Non-pigmented ciliary epithelial cell (primary cell): Measurements from ENCODE around the gene PRLR.

Experiments
- DNase-seq: peaks from one replicate; pipeline ENCODE4 v3.0.0-alpha.2; 2010; ENCODE audit warnings: low read depth

PRLR gene

DNA sequence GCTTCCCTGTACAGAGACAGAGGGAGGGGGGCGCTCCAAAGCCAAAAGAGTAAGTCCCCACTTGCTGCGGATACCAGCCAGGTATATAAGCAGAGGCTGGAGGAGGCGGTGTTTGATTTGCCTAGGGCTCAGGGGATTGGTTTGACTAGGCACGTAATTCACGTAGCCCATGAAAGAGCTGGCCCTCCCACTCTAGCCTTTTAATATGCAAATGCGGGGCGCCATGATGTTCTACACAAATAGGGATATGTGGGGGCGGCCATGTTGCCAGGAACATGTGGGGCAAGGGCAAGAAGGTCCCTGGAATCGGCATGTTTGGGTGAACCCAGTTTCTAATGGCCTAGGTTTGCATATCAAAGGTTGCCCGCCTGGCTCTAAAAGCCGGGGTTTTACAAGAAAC, 3.3 kb upstream of the PRLR start:
- DNase-seq: no peak

DNA sequence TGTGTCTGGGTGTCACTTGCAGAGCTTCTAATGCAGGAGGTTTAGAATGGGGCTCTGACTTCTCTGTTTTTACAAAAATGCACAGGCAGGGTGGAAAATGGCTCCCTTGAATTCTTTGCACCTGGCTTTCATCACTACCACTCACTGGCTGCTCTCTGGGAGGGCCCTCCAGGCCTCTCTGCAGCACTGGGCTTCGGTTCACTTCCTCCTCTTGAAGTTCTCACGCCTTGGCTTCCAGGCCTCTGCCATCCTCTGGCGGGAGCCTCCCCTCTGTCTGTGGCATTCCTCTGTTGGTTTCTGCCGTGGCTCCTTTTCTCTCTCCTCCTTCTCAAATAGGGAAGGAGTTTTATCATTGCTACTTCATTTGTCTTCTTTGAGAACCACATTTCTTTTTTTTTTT, 2.8 kb upstream of the PRLR start:
- no peak for DNase-seq

DNA sequence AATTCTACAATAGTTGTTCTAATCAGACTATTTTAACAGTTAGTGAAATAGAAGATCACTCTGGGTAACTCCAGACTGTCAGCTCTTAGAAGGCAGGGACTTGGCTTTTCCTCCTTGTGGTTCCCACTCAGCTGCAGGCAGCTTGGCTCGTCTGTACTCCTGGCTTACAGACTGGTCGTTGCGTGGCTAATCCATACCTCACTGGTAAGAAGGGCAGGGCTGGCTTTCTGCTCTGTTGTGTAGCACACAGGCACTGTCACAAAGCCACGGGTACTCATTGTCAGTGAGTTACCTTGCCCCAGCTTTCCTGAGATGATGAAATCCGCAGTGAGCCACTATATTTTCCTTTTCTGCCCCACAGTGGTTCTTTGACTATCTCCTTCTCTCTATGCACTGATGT, 1.8 kb upstream of the PRLR start:
- DNase-seq: no peak

DNA sequence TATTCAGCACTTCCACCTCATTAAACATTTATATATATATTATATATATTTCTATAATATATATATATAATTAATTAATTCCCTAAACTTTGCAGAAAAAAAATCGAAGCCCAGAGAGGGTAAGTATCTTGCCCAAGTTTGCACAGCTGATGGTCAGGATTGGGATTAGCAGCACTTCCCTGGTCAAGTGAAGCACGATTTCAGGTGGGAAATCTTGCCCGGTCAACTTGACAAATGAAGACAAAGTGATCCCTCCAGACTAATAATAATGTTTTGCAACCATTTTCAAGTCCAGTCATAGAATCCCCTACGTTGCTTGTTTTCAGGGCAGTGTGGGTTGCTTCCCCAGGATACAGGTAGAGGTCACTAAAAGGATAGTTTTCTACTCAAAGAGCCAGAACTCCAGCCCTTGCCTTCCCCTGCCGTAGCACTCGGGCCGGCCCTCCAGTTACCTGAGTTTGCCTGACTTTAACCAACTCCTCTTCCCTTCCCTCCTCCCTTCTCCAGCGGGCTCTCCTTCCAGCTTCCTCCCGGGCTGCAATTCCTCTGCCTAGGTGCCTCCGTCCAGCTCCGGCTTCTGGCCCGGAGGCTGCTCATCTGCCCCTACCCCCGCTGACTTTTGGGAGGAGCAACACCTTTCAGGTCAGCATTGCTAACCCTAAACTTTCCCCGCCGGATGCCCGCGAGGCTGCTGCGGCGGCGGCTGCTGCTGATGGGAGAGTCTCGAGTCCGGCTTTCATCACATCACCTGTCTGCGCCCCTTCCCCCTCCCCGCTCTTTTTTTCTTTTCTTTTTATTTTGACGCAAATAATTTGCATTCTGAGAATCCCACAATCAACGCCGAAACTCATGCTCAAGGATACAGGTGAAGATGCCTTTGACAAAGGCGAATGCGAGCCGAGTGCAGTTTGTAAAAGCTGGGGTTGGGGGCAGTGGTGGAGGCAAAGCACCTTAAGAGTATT, 930 bp downstream of the PRLR start:
- no peak for DNase-seq

DNA sequence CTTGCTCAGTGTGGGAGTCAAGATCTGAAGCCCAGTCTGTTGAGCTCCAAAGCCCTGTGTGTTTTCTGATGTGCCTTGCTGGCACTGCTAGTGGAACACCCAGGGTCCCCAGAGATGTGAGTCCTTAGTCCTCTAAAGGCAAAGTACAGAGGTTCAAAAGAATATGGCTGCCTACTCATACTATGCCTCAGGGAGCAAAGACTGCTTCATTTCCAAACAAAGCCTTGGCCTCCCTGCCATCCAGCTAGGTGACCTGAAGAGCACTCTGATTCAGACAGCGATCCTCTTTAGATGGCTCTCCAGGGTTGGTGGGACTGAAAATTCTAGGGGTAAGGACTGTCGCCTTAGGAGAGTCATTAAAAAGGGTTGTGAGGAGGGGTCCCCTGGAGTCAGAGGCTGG, 2.0 kb downstream of the PRLR start:
- DNase-seq: no peak

DNA sequence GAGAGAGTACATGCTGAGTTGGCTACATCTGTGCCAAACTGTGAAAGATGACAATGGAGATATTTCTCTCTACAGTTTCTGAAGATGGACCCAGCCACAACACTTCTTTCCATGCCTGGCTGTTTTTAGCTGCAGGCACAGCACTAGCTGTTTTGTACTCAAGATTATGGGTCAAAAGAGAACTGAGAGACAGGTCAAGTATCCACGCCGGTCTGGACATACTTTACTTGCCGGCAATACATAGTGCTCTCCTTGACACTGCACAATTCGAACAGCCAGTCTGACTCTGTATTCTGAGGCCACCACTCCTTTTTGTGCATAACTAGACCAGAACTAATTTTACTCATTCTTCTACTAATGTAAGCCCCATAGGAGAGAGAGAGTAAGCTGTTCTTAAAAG, 2.6 kb downstream of the PRLR start:
- DNase-seq: no peak

DNA sequence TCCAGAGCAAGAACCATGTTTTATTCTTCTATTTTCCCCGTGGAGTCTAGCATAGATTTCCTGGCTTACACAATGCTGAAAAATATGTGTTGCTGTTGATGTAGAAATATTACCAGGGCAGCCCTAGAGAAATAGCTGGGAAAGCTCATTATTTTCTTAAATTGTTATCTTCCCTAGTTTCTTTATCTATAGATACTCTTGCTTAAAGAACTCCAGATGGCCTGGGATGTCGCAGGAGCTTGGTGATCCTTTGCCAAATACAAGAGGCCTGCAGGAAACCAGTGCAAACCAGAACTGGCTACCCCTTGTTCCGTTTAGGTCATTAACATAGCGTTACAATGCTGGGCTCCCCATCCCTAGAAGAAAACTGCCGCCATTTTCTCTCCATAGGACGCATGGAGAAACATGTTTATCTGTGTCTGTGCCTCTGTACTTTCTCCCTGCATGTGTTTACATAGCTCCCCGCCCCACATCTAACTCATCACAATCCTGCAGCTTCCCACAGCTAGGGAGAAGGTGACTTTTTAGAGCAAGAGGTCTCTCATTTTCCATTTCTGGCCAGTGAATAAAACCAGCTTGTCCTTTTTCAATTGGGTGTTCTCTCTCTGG, 6.4 kb downstream of the PRLR start:
- no peak for DNase-seq

DNA sequence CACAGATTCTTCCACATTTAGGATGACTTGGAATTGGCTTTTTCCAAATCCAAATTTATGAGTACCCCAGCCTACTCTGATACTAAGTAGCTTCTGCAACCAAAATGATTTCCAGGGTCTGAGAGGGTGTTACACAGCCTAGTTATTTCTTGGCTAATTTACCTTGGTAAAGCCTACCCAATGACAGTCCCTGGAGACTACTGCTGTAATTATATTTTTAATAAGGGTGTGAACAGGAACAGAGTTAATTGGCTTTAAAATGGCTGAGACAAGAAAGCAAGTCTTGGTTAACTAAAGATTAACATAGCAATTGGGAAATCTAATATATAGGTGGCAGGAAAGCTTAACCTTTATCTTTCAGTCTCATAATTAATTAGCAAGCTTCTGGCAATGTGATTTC, 9.3 kb downstream of the PRLR start:
- DNase-seq: no peak

DNA sequence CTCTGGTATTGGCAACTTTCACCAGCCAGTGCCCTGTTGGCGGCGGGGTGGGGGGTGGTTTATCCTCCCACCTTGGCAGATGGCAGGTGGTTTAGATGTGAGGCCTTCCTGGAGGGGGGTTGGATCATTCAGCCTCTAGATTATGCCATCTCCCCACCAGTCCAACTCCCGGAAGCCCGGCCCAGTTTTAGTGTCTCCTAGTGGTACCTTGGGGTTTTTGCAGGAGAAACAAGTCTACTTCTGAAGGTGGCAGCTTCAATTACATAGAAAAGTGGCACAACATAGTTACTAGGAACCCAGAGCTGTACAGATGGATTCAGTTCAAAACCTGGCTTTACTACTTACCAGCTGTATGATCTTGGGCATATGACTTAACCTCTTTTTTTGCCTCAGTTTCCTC, 11.3 kb downstream of the PRLR start:
- no peak for DNase-seq

DNA sequence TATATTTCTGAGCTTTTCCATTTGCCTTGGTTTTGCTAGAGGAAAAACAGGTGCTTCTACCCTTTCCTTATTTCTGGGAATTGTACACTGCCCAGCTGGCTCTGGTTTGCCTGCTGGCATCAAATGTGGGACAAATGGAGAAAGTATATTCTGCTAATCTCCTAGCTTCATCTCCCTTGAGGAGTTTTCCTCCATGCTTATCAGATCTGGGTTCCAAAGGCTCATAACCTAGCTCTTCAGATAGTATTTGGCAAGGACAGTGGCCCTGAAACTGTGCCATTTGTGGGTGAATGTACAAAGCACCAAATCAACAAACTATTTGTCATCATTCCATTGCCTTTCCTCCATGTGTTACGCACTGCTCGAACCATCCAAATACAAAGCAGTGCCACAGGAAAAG, 16.2 kb downstream of the PRLR start:
- DNase-seq: no peak

DNA sequence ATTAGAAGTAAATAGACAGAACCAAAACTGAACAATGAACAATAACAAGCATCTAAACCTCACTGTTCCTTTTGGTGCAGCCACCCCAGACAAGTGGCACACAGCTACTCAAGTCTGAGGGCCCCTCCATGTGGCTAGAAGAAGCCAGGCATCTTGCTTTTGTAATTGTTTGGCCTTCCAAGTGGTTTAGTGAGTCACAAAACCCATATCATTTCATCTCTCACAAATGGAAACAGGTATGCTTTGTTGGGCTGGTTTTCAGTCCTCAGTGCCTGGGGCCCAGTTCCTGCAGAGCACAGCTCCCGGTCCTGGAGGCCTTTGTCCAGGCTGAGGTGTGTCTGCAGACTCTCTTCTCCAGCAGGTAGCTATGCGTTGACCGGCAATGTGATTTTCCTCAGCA, 16.7 kb downstream of the PRLR start:
- DNase-seq: no peak

DNA sequence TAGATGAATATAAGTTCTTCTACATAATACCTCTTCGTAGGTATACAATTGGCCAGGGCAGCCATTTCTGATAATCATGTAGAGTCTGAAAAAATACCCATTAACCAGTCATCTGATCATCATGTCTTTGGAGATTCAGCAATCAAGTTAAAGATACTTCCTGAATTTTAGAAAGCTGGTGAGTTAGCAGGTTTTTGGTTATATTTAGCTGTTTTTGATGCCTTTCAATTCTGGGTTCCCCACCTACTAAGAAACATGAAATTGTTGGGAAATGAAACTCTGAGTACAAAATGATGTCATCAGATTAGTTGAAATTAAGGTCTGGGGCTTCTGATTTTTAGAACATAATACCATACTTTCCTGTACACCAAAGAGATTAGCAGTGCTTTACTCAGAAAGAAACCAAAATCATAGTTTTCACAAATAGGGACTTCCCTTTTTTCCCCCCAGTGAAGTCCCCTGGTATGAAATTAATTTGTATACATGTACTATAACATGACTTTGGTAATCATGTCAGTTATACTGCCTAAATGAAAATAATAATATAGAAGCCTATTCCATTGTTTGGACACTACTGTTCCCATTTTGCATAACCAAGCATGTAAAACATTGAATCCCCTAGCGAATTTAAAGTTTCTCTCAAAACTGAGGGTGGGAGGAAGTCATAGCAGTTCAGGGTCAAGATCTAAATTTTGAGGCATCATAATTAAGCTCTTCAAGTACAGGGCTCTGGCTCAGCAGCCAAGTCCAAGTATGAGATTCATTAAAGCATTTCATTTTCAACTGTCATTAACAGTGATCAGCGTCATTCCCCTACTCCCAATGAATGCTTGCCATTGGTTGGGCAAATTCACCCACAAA, 17.9 kb downstream of the PRLR start:
- DNase-seq: no peak

DNA sequence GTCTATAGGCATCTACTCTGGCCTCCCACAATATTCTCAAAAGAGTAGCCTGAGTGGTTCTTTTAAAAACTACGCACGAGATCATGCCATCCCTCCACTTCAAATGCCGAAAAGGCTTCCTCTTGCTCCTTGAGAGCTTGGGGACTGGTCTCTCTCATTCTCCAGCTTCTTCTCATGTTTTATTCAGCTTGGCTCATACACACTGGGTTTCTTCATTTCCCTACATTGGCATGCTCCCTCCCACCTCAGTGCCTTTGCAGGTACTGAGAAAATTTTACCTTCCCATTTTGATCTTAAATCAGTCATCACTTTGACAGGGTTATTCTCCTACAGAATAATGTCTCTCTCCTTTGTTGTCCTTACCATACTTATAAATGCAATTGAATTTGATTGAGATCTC, 20.4 kb downstream of the PRLR start:
- DNase-seq: no peak

DNA sequence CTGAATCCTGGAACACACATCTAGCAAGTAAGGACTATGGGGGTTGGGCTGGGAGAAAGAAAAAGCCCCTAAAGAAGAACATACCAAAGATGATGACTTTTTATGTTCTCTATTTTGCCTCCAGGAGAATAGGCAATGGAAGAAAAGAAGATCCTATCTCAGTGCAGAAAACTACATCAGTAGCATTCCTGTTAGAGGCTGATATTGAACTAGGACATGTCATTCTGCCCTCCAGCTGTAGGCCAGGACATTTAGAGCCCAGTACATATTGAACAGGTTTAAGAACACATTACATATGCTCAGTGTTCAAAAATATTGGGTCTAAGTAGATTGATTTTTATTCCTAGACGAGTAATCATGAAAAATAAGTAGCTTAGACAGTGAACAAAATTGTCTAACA, 24.7 kb downstream of the PRLR start:
- DNase-seq: no peak

DNA sequence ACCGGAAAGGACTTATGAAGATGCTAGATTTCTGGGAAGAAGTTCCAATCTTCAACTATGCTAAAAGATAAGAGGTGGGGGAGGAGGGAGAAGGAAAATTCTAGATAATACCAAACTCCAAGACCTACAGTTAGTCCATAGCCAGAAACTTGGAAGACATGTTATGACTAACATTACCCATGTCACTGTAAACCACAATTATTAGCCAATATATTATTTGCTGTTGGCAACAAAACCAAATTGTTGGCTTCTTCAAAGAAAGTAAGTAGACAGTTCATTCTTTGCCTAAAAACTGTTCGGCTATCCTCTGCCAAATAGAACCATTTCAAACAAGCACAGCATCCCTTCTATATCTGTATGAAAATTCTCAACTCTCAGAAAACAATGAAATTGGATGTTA, 25.1 kb downstream of the PRLR start:
- DNase-seq: no peak

DNA sequence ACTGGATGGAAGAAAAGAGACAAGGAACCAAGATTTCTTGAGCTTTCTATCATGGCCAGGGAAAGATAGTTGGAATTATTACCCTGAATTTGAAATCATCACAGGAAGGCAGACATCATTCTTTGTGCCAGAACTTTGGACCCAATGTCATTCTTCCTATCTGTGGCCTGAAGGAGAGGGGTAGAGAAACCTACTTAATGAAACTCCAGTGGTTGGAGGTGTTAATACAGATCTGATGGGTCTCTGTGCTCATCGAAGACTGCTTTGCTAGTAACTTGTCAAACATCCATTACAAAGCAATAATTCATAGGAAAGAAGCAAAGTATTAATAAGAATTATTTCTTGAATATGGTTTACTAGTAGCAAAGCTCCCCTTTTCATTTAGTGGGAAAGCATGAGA, 26.9 kb downstream of the PRLR start:
- DNase-seq: no peak

DNA sequence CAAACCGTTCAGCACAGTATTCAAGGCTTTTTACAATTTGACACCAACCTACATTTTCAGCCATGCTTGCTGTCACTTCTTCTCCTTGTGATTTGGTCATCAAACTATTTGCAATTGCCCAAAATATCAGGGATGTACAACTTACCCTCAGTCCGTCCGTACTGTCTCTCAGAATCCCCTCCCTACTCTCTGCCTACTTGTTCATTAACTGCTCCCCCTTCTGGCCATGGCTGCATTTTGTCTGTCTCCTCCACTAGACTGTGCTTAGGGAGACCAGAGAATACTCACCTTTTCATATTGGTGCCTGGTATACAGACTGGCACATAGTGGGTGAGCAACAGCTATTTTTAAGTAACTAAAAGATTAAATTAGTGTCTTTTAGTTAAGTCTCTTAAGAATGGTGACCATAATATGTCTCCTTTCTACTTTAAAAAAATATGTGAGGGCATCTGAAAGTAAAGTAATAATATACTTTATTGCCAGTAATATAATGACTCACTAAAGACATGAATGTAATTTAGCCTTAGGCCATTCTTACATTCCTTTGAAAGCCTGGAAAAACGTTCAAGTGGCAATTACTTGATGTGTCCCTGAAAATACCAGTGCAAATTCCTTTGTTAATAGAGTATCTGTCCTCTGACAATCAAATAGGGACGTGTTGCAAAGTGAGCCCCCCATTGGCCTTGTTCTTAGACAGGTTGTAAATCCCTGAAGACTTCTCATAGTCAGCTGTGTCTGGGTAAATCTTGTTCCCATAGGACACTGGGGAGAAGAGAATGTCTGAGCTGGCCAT, 27.8 kb downstream of the PRLR start:
- DNase-seq: peak; percentile 6

DNA sequence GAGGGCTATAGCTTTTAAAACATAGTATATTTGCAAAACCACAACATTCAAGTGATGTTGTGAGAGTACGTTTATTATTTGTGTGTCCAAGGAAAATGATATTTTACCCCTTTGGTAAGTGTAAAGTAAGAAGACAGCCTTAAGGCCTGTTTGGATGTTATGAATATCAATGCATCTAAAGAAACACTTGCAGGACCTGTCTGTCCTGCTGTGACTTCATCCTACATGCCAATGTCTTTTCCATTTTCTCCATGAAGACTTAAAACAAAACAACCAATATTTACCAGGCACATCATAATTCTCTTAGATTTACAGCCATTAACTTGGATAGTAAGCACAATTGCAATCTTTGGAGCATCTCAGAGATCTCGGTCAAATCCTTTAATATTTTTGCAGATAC, 29.0 kb downstream of the PRLR start:
- no peak for DNase-seq

DNA sequence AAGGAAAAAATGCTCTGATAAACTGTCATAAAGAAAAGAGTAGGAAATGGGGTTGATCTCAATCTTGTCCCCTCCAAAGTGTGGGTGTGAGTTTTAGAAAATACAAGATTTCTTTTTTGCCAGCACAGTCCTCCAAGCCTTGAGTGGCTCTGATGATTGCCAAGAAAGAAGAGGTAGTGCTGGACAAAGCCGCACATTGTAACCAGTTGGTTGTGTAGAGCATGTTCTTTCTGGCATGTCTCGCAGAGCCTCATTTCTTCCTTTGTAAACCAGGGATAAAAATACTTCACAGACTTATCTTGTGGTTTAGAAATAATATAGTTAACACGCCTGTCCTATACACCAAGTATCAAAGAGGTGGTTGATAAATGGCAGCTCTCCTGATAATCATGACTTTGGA, 30.4 kb downstream of the PRLR start:
- DNase-seq: no peak

DNA sequence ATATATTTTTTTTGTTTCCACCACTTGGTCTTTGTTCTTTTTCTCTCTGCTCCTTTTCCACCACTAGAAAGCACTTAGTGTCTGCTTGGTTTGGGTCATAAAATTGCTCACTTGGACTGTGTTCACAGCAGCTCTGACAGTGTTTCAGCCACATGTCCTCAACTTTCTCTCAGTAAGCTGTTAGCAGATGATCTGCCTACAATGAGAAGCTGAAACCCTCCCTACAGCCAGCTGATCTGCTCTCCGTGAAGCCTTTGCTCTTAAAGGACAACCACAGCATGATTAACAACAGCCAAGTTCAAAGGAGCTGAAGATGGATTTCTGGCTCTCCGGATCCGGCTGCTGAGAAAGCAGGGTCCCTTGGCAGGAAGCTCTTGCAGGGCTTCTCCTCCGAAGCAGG, 31.6 kb downstream of the PRLR start:
- DNase-seq: no peak

DNA sequence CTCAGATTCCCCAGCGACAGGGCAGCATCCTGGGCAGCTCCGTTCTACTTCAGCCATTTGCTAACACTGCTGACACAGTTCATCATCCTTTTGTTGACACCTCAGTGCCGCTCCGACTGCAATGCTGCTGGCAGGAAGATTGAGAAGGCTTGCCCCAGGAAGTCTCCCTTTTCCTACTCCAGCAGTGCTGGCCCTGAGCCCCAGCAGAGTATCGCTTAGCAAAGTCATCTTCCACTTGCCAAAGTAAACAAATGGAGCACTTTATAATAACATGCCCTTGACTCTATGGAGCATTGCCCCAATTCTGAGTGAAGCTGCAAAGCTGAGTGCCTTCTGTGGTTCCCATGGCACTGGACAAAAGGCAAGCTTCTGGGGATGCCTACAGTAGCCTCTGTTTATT, 32.2 kb downstream of the PRLR start:
- peak; percentile 5 for DNase-seq

DNA sequence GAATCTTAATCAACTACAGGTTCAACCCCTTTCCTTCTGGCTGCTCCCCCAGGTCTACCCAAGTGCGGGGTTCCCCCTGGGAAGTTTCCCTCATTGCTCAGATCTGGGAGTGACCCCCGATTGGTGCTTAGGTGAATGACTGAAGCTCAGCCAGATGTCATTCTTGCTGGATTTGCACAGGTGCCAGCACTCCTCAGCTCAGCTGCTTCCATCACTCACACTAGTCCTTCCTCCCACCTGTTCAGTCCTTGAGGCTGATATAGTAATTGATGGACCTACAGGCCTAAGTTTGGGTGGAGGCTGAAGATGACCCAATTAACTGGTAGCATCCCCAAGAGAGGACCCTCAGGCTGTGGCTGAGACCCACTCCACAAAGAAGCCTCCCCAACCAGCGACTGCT, 32.9 kb downstream of the PRLR start:
- no peak for DNase-seq
